ENCODE measurements around the gene PCBP3. TPM values are rescaled to one million over a fixed set of nuclear protein-coding genes. Genes with fewer than 3 reads are reported as not detected.

PCBP3 gene
- total RNA-seq, 6 experiments from 2014 or later: 0.37 to 1.5 (median 0.69) TPM

- WGBS (ENCODE audit: insufficient coverage, low coverage, low lambda C conversion rate, missing lambda C conversion rate): 54% methylated on average over 6 of the region's 16 CpGs
- TF ChIP-seq POLR2A (IDR thresholded peaks at IDR 0.05): no peak
- TF ChIP-seq, protein P1, sequence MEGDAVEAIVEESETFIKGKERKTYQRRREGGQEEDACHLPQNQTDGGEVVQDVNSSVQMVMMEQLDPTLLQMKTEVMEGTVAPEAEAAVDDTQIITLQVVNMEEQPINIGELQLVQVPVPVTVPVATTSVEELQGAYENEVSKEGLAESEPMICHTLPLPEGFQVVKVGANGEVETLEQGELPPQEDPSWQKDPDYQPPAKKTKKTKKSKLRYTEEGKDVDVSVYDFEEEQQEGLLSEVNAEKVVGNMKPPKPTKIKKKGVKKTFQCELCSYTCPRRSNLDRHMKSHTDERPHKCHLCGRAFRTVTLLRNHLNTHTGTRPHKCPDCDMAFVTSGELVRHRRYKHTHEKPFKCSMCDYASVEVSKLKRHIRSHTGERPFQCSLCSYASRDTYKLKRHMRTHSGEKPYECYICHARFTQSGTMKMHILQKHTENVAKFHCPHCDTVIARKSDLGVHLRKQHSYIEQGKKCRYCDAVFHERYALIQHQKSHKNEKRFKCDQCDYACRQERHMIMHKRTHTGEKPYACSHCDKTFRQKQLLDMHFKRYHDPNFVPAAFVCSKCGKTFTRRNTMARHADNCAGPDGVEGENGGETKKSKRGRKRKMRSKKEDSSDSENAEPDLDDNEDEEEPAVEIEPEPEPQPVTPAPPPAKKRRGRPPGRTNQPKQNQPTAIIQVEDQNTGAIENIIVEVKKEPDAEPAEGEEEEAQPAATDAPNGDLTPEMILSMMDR (IDR thresholded peaks at IDR 0.05): no peak
- peak overlapping the region in 1 of 3 donors; percentile 13 for H3K27ac ChIP-seq
- ATAC-seq: peak; percentile 27 to 70 (median 64)
- no peak overlapping the region for H3K4me3 ChIP-seq
- intact Hi-C loops (cut with DNase I): loop anchor here (5.0 kb wide), 1 partner anchor 266 kb away; no protein-coding TSS in a partner anchor
- H3K36me3 ChIP-seq: no peaks in the 10 kb centered on the region
- DNase-seq: peak in 1 of 3 donors; percentile 63
- peaks cover 0 to 29% (median 6%) of the 10 kb centered on the region in 4 donors for H3K4me1 ChIP-seq
- no peaks in the 10 kb centered on the region for H3K27me3 ChIP-seq
- no peaks in the 10 kb centered on the region for H3K9me3 ChIP-seq
Observed at GRCh38 chr21:45823100-45823681, 179.7 kb downstream of the PCBP3 start.

GRCh38 chr21:45824546-45825215 lies 181.2 kb downstream of the PCBP3 start:
- ATAC-seq: no peak
- TF ChIP-seq, protein P1 (IDR thresholded peaks at IDR 0.05): no peak
- no peak for TF ChIP-seq POLR2A (IDR thresholded peaks at IDR 0.05)
- intact Hi-C loops (cut with DNase I): loop anchor here (5.0 kb wide), 1 partner anchor 267 kb away; no protein-coding TSS in a partner anchor
- no peak for DNase-seq
- H3K9me3 ChIP-seq: no peaks in the 10 kb centered on the region
- peaks cover 0 to 29% (median 6%) of the 10 kb centered on the region in 4 donors for H3K4me1 ChIP-seq
- no peaks in the 10 kb centered on the region for H3K27me3 ChIP-seq
- H3K27ac ChIP-seq: no peak overlapping the region
- no peaks in the 10 kb centered on the region for H3K36me3 ChIP-seq
- H3K4me3 ChIP-seq: no peak overlapping the region
- WGBS (ENCODE audit: insufficient coverage, low coverage, low lambda C conversion rate, missing lambda C conversion rate): 64% methylated on average over 3 of the region's 8 CpGs

DNA sequence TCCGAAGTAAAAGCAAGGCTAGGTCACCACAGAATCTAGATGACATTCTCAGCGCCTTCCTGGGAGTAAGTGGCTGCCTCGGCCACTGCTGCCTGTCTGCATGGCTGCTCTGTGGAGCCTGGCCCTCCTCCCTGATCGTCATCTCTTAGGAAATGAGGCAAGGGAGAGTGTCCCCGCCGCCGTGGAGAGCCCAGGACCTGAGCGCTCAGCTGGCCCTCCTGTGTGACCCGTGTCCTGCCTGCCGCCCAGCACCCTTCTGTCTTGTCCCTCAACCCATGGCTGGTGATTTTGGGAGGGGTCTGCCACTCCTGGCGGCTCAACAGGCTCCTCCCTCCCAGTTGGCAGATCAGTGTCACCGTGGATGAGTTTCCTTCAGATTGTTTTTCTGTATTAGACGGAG lies 181.7 kb downstream of the PCBP3 start:
- Histone ChIP-seq H3K27ac (no peak overlapping the region), H3K4me3 (no peak overlapping the region), H3K9me3 (no peaks in the 10 kb centered on the region), H3K36me3 (no peaks in the 10 kb centered on the region), H3K4me1 (peaks cover 0 to 29% (median 6%) of the 10 kb centered on the region in 4 donors), H3K27me3 (no peaks in the 10 kb centered on the region)
- 92% methylated on average over 2 of the region's 13 CpGs for WGBS (ENCODE audit: insufficient coverage, low coverage, low lambda C conversion rate, missing lambda C conversion rate)
- no peak for DNase-seq
- intact Hi-C loops (cut with DNase I): no loop called here
- TF ChIP-seq POLR2A (IDR thresholded peaks at IDR 0.05): no peak
- no peak for ATAC-seq

GRCh38 chr21:45826676-45827301 lies 183.3 kb downstream of the PCBP3 start:
- intact Hi-C loops (cut with DNase I): no loop called here
- 85% methylated on average over 10 of the region's 16 CpGs for WGBS (ENCODE audit: insufficient coverage, low coverage, low lambda C conversion rate, missing lambda C conversion rate)
- ATAC-seq: no peak

More at GRCh38 chr21:45826676-45827301, 183.3 kb downstream of the PCBP3 start:
- DNase-seq: peak in 1 of 3 donors; percentile 41
- H3K36me3 ChIP-seq: no peaks in the 10 kb centered on the region
- no peak overlapping the region for H3K27ac ChIP-seq
- no peaks in the 10 kb centered on the region for H3K9me3 ChIP-seq
- peaks cover 0 to 15% (median 5%) of the 10 kb centered on the region in 4 donors for H3K4me1 ChIP-seq
- no peaks in the 10 kb centered on the region for H3K27me3 ChIP-seq
- TF ChIP-seq POLR2A (IDR thresholded peaks at IDR 0.05): no peak
- TF ChIP-seq, protein P1 (IDR thresholded peaks at IDR 0.05): no peak
- no peak overlapping the region for H3K4me3 ChIP-seq

Data from right lobe of liver (tissue), 6 donors.